IPS-18c (cell line): ENCODE data around the gene TSN.
"Not testable (repeated sequence)": the region's sequence is repeated elsewhere in the genome, so short reads cannot be mapped to it uniquely, and the experiment has no call there.

Source experiments
- H3K4me3 ChIP-seq: 2 replicates; pipeline ENCODE4 v1.7.0; 2013; ENCODE audit warnings: low read depth, mild to moderate bottlenecking, low read length, moderate library complexity; ENCODE audit not compliant: insufficient read depth
- H3K9me3 ChIP-seq: one replicate; pipeline ENCODE4 v1.6.1; 2013; ENCODE audit warnings: mild to moderate bottlenecking, low read length, moderate library complexity; ENCODE audit not compliant: control insufficient read depth, insufficient read depth

TSN gene

DNA sequence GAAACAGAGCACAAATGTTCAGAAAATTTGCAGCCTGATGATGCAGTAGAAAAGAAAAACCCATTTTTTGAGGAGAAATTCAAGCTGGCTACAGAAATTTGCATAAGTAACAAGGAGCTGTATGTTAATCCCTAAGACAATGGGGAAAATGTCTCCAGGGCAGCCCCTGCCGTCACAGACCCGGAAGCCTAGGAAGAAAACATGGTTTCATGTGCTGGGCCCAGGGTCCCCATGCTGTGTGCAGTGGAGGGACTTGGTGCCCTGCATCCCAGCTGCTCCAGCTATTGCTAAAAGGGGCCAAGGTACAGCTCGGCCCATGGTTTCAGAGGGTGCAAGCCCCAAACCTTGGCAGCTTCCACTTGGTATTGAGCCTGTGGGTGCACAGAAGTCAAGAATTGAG is 57.6 kb downstream of the TSN start:
- not testable (repeated sequence) for H3K4me3 ChIP-seq, H3K9me3 ChIP-seq

DNA sequence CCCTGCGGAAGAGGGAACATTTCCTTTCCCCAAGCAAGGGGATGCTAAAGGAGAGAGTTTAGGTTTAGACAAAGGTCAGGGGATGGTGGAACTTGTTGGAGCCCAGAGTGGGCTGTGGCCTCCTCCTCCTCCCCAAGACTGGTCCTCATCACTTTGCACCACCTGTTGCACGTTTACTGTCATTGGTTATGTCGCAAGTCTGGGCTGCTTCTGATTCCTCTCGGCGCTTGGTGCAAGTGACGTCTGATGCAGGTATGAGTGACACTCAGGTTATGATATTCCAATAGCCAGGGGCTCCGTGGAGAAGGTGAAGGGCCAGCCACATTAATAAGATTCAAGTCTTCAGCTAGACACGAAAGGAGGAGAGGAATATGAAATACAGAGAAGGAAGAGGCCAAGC is 59.8 kb downstream of the TSN start:
- no peak overlapping the region for H3K4me3 ChIP-seq

DNA sequence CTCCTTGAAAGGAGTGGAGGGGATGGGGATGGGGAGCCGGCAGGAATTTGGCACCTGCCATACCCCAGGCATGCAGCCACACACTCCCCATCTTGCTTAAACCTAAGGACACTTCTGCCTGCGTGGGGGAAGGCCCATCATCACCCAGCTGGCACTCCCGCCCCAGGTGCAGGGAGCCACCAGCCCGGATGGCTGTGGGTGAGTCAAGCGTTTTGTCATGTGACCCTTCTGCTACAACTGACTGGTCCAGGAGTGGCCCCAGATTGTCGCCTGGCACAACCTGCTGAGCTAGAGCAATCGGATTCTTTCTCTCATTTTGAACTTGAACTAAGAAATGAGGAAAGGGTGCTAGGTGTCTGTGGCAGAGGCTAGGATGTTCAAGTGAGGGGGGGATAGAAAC is 61.3 kb downstream of the TSN start:
- H3K9me3 ChIP-seq = no peaks in the 10 kb centered on the region
- H3K4me3 ChIP-seq = no peak overlapping the region

More for the DNA sequence above, 59.8 kb downstream of the TSN start:
- no peaks in the 10 kb centered on the region for H3K9me3 ChIP-seq

DNA sequence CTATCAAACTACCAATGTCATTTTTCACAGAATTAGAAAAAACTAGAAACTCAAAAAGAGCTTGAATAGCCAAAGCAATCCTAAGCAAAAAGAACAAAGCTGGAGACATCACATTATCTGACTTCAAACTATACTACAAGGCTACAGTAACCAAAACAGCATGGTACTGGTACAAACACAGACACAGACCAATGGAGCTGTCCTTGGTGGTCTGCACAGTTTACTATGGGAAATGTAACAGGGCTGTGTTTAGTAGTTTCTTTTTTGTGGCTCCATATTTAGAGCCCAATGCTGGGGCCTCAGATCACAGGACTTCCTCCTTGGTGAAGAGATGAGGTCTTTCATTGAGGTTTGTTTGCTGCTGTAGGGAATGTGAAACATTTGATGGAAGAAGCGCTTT is 61.9 kb downstream of the TSN start:
- H3K9me3 ChIP-seq, H3K4me3 ChIP-seq: not testable (repeated sequence)
